Transverse colon (tissue), 3 donors: Measurements from ENCODE around the gene GNAO1.

ENCODE experiments used
- POLR2A ChIP-seq: fragments of 450-650 bp; IDR thresholded peaks from one replicate; pipeline ENCODE4 v1.6.1; 2016; ENCODE audit warnings: antibody characterized with exemption, mild to moderate bottlenecking, moderate library complexity
- TF ChIP-seq, protein P1 (sequence below), 5 experiments: fragments of 200-600 bp in 3 of 5; fragments of 450-650 bp in 2 of 5; sonication (generic) in 3 of 5; IDR thresholded peaks; 1 replicate in 2 of 5; 2 replicates in 3 of 5; pipeline ENCODE4 v1.5.1; 2016 to 2017; ENCODE audit warnings: antibody characterized with exemption in 5 of 5, inconsistent platforms in 3 of 5, mild to moderate bottlenecking in 2 of 5, moderate library complexity in 1 of 5

DNA sequence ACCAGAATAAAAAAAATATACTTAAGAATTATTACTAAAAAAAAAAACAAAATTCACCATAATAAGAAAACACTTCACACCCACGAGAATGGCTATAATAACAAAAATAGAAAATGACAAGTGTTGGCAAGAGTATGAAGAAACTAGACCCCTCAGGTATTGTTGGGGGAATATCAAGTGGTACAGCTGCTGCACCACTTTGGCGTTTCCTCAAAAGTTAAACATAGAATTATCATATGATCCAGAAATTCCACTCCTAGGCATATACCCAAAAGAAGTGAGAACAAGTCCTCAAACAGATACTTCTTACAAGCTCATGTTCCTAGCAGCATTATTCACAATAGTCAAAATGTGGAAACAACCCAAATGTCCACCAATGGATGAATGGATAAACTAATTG is 207.8 kb downstream of the GNAO1 start:
- TF ChIP-seq, protein P1, sequence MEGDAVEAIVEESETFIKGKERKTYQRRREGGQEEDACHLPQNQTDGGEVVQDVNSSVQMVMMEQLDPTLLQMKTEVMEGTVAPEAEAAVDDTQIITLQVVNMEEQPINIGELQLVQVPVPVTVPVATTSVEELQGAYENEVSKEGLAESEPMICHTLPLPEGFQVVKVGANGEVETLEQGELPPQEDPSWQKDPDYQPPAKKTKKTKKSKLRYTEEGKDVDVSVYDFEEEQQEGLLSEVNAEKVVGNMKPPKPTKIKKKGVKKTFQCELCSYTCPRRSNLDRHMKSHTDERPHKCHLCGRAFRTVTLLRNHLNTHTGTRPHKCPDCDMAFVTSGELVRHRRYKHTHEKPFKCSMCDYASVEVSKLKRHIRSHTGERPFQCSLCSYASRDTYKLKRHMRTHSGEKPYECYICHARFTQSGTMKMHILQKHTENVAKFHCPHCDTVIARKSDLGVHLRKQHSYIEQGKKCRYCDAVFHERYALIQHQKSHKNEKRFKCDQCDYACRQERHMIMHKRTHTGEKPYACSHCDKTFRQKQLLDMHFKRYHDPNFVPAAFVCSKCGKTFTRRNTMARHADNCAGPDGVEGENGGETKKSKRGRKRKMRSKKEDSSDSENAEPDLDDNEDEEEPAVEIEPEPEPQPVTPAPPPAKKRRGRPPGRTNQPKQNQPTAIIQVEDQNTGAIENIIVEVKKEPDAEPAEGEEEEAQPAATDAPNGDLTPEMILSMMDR (IDR thresholded peaks at IDR 0.05): no peak
- TF ChIP-seq POLR2A: no peak
